A673 (cell line): ENCODE data around the gene CNTN6. TPM values are rescaled to one million over a fixed set of nuclear protein-coding genes. Genes with fewer than 3 reads are reported as not detected.
A peak's percentile ranks its signal among the peaks of the same experiment; 100 is the strongest.

Experiments
- BruUV-seq: library from RNA; stranded (reverse); fragments of 400-500 nt; replicated peaks from 2 replicates; lab custom pipeline; 2021; lab: Mats Ljungman, UMichigan
- CTCF ChIA-PET: fragments of 300-600 bp; sonication (Branson Sonifier 250); formaldehyde crosslinking; loops from one replicate; lab custom pipeline; 2022; ENCODE audit warnings: antibody characterized with exemption; lab: Charles Lee
- POLR2A ChIA-PET: fragments of 300-600 bp; sonication (Branson Sonifier 250); formaldehyde crosslinking; loops from one replicate; lab custom pipeline; 2022; ENCODE audit warnings: antibody characterized with exemption; ENCODE audit not compliant: low non-redundant PET; lab: Charles Lee
- DNase-seq: peaks from one replicate; pipeline ENCODE4 v3.0.0-alpha.2; 2015; ENCODE audit warnings: low spot score
- H3K27ac ChIP-seq: fragments of 200-600 bp; sonication (generic); 2 replicates; pipeline ENCODE4 v1.5.1; 2016; ENCODE audit warnings: mixed run types, low read depth, mild to moderate bottlenecking, mixed read lengths, antibody characterized with exemption, low read length; ENCODE audit not compliant: poor library complexity, severe bottlenecking
- H3K27me3 ChIP-seq: fragments of 200-600 bp; sonication (generic); replicated peaks from 2 replicates; pipeline ENCODE4 v1.6.1; 2017; ENCODE audit warnings: mixed run types, low read depth, mild to moderate bottlenecking, mixed read lengths, antibody characterized with exemption, low read length; ENCODE audit not compliant: insufficient read depth, poor library complexity
- H3K36me3 ChIP-seq: fragments of 200-600 bp; sonication (generic); 2 replicates; pipeline ENCODE4 v1.6.1; 2016; ENCODE audit warnings: mixed run types, mild to moderate bottlenecking, mixed read lengths, antibody characterized with exemption, low read length; ENCODE audit not compliant: insufficient read depth, poor library complexity, severe bottlenecking
- H3K4me1 ChIP-seq: fragments of 200-600 bp; sonication (generic); 2 replicates; pipeline ENCODE4 v1.6.1; 2017; ENCODE audit warnings: mixed run types, mild to moderate bottlenecking, mixed read lengths, antibody characterized with exemption, low read length; ENCODE audit not compliant: insufficient read depth, poor library complexity, severe bottlenecking
- H3K4me3 ChIP-seq: fragments of 200-600 bp; sonication (generic); 2 replicates; pipeline ENCODE4 v1.5.1; 2016; ENCODE audit warnings: low read depth, mixed run types, mild to moderate bottlenecking, mixed read lengths, low read length; ENCODE audit not compliant: poor library complexity, severe bottlenecking
- H3K9me3 ChIP-seq: fragments of 200-600 bp; sonication (generic); 2 replicates; pipeline ENCODE4 v1.6.1; 2016; ENCODE audit warnings: mixed run types, low read depth, mild to moderate bottlenecking, mixed read lengths, antibody characterized with exemption, low read length; ENCODE audit not compliant: poor library complexity, severe bottlenecking
- EZH2 ChIP-seq: fragments of 200-600 bp; sonication (generic); IDR thresholded peaks from 2 replicates; pipeline ENCODE4 v1.6.1; 2017; ENCODE audit warnings: borderline replicate concordance, low read depth, mild to moderate bottlenecking, mixed read lengths, antibody characterized with exemption, low read length; ENCODE audit not compliant: poor library complexity, severe bottlenecking
- intact Hi-C: fragments of 100-400 bp; cut with micrococcal nuclease; formaldehyde crosslinking; loops from one replicate; pipeline ENCODE4 v1.10.0; 2022; ENCODE audit not compliant: unreplicated experiment
- total RNA-seq: library from RNA; stranded (reverse); gene quantifications from 2 replicates; pipeline ENCODE4 v1.2.3, GENCODE V29; 2021
- TF ChIP-seq, protein P1 (sequence below): fragments of 300-800, 200-600 bp; sonication (generic); conservative IDR thresholded peaks from 2 replicates; pipeline ENCODE4 v1.5.1; 2017; ENCODE audit warnings: low read depth, mild to moderate bottlenecking, antibody characterized with exemption, low read length, moderate library complexity, mixed read lengths

The CNTN6 gene
- total RNA-seq, 1 experiment from 2014 or later = 0.28 TPM

DNA sequence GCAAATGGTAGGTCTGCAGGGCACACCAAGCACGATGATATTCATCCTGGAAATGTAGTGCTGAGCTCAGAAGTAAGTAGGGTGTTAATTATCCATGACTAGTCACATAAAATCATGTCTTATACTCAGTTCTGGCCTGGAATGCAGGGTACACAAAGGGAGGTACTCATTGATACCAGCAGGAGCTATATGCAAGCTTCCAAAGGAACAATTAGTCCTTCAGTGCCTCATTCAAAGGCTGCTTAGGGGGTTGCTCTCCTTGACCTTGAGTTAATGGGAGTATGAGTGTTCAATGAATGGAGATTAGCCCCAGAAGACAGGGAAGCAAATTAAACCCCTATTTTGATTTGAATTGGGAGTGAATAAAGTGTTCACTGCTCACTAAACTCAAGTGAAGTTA, 38.3 kb downstream of the CNTN6 start:
- no TSS peak for BruUV-seq
- Histone ChIP-seq H3K9me3 (no peaks in the 10 kb centered on the region), H3K27ac (no peak overlapping the region), H3K27me3 (no peaks in the 10 kb centered on the region), H3K4me3 (no peak overlapping the region), H3K36me3 (no peaks in the 10 kb centered on the region), H3K4me1 (no peaks in the 10 kb centered on the region)
- intact Hi-C loops = no loop called here
- ChIA-PET CTCF (no interaction called here), POLR2A (no interaction called here)
- DNase-seq = peak; percentile 1
- TF ChIP-seq EZH2 = no peak
- TF ChIP-seq, protein P1, sequence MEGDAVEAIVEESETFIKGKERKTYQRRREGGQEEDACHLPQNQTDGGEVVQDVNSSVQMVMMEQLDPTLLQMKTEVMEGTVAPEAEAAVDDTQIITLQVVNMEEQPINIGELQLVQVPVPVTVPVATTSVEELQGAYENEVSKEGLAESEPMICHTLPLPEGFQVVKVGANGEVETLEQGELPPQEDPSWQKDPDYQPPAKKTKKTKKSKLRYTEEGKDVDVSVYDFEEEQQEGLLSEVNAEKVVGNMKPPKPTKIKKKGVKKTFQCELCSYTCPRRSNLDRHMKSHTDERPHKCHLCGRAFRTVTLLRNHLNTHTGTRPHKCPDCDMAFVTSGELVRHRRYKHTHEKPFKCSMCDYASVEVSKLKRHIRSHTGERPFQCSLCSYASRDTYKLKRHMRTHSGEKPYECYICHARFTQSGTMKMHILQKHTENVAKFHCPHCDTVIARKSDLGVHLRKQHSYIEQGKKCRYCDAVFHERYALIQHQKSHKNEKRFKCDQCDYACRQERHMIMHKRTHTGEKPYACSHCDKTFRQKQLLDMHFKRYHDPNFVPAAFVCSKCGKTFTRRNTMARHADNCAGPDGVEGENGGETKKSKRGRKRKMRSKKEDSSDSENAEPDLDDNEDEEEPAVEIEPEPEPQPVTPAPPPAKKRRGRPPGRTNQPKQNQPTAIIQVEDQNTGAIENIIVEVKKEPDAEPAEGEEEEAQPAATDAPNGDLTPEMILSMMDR = no peak

DNA sequence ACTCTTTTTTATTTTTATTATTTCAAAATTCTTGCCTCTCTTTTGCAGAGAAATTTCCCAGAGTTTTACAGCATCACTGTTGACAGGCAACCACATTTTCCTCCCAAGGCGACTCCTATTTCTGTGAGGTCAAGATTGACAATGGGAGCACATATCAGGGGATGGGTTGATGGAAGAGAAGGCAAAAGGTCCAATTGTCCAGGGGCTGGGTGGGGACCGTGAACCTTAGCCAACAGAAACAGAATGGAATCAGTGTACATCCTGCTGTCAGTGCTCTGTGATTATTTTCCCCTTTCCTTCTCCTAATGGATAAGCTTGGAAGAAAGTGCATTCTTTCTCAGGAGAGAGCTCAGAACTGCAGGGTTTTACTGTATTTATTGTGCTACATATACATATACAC, 42.4 kb downstream of the CNTN6 start:
- Histone ChIP-seq H3K9me3 (no peaks in the 10 kb centered on the region), H3K4me1 (no peaks in the 10 kb centered on the region), H3K27ac (no peak overlapping the region), H3K4me3 (no peak overlapping the region), H3K36me3 (no peaks in the 10 kb centered on the region), H3K27me3 (no peaks in the 10 kb centered on the region)
- intact Hi-C loops = no loop called here
- POLR2A ChIA-PET = no interaction called here
- DNase-seq = no peak
- CTCF ChIA-PET = no interaction called here
- TF ChIP-seq, protein P1 = no peak
- no peak for TF ChIP-seq EZH2
- no TSS peak for BruUV-seq

DNA sequence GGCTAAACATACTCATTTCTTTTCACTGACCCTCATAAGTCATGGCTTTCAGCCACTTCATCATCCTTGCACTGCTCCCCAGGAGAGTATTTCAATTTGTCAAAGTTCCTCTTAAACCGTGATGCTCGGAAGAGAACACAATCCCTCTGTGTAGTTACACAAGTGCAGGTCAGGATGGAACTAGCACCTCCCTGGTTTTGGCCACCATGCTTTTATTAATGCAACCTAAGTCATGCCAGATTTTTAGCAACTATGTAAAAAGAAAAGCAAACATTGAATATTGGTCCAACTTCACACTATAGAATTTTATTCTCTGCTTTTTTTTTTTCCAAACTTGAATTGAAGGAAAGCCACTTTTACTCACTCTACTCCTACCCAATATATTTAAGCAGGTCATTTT, 45.2 kb downstream of the CNTN6 start:
- TF ChIP-seq, protein P1 = no peak
- TF ChIP-seq EZH2 = no peak

More for the DNA sequence above, 45.2 kb downstream of the CNTN6 start:
- Histone ChIP-seq H3K4me3 (no peak overlapping the region), H3K36me3 (no peaks in the 10 kb centered on the region), H3K27ac (no peak overlapping the region), H3K9me3 (no peaks in the 10 kb centered on the region), H3K27me3 (no peaks in the 10 kb centered on the region), H3K4me1 (no peaks in the 10 kb centered on the region)
- ChIA-PET POLR2A (no interaction called here), CTCF (no interaction called here)
- no peak for DNase-seq
- BruUV-seq = no TSS peak
- intact Hi-C loops = no loop called here
